NT2/D1 (cell line): ENCODE results near the gene GAGE12J.

Experiments
- SUZ12 ChIP-seq: IDR thresholded peaks from 2 replicates; pipeline ENCODE4 v1.6.1; 2011; ENCODE audit not compliant: insufficient read length, insufficient read depth; ENCODE audit errors: extremely low read depth
- ZNF274 ChIP-seq: IDR thresholded peaks from 2 replicates; pipeline ENCODE4 v1.6.1; 2011; ENCODE audit warnings: mild to moderate bottlenecking, low read depth, low read length

- no peak for TF ChIP-seq ZNF274
- TF ChIP-seq SUZ12, result no peak
These were observed 35.7 kb upstream of the GAGE12J start for GRCh38 chrX:49286136-49286535.
